PC-3 (cell line): Measurements from ENCODE around the gene SIT1. TPM values are rescaled to one million over a fixed set of nuclear protein-coding genes. Genes with fewer than 3 reads are reported as not detected.

Source experiments
- microRNA-seq: library from miRNA; unstranded; fragments of <30 nt; microRNA quantifications from one replicate; pipeline ENCODE4 v1.1.0, GENCODE V29; 2020; ENCODE audit not compliant: unreplicated experiment
- total RNA-seq: library from RNA; depleted of rRNA; stranded (reverse); fragments of >200 nt; gene quantifications from 2 replicates; pipeline ENCODE4 v1.2.3, GENCODE V29; 2014; rRNA removed

Gene SIT1
- total RNA-seq, 1 experiment from 2014 or later: not detected

Small RNA genes within 50 kb of the gene (microRNA-seq; reads per million reads assigned to microRNA genes)
- gene MIR4667: 2.0 reads per million

Other genes starting within 250 kb of the SIT1 start
- 10.7 and 13.3 TPM in 2 replicates for gene RUSC2, start 160.8 kb downstream of the SIT1 start, total RNA-seq
- 11.2 and 25.2 TPM in 2 replicates for gene TESK1, start 45.7 kb downstream of the SIT1 start, total RNA-seq
- gene CD72, start 32.5 kb downstream of the SIT1 start, total RNA-seq: 0.15 TPM in 1 of 2 replicates, not detected in the other
- gene RMRP, start 7.1 kb upstream of the SIT1 start, total RNA-seq: 23,421 and 36,790 TPM in 2 replicates
- gene CCDC107, start 7.4 kb upstream of the SIT1 start, total RNA-seq: 34.9 and 37.0 TPM in 2 replicates
- 2.6 and 4.1 TPM in 2 replicates for gene ARHGEF39, start 14.3 kb upstream of the SIT1 start, total RNA-seq
- 7.7 and 11.2 TPM in 2 replicates for gene CA9, start 23.0 kb upstream of the SIT1 start, total RNA-seq
- gene TPM2, start 39.0 kb upstream of the SIT1 start, total RNA-seq: 7.0 and 10.4 TPM in 2 replicates
- gene TLN1, start 81.3 kb upstream of the SIT1 start, total RNA-seq: 118 and 153 TPM in 2 replicates
- 34.8 and 47.1 TPM in 2 replicates for gene CREB3, start 81.7 kb upstream of the SIT1 start, total RNA-seq
- 60.9 and 81.7 TPM in 2 replicates for gene GBA2, start 98.3 kb upstream of the SIT1 start, total RNA-seq
- gene RGP1, start 98.4 kb upstream of the SIT1 start, total RNA-seq: 13.8 and 14.3 TPM in 2 replicates
- gene MSMP, start 103.3 kb upstream of the SIT1 start, total RNA-seq: 145 and 149 TPM in 2 replicates
- gene NPR2, start 140.7 kb upstream of the SIT1 start, total RNA-seq: 1.0 and 1.5 TPM in 2 replicates
- not detected in 2 replicates for gene SPAG8, start 161.3 kb upstream of the SIT1 start, total RNA-seq
- 69.7 and 78.5 TPM in 2 replicates for gene HINT2, start 164.1 kb upstream of the SIT1 start, total RNA-seq
- 0.29 TPM in 1 of 2 replicates, not detected in the other for gene FAM221B, start 177.8 kb upstream of the SIT1 start, total RNA-seq
- gene TMEM8B, start 178.3 kb upstream of the SIT1 start, total RNA-seq: 1.6 and 2.4 TPM in 2 replicates
- not detected in 2 replicates for gene OR13J1, start 219.5 kb upstream of the SIT1 start, total RNA-seq